ENCODE measurements around the gene SLC39A13. TPM values are rescaled to one million over a fixed set of nuclear protein-coding genes. Genes with fewer than 3 reads are reported as not detected.
A peak's percentile ranks its signal among the peaks of the same experiment; 100 is the strongest.

Gene SLC39A13
- total and polyA plus RNA-seq, 9 donors = 36.2 to 46.5 (median 40.8) TPM

DNA sequence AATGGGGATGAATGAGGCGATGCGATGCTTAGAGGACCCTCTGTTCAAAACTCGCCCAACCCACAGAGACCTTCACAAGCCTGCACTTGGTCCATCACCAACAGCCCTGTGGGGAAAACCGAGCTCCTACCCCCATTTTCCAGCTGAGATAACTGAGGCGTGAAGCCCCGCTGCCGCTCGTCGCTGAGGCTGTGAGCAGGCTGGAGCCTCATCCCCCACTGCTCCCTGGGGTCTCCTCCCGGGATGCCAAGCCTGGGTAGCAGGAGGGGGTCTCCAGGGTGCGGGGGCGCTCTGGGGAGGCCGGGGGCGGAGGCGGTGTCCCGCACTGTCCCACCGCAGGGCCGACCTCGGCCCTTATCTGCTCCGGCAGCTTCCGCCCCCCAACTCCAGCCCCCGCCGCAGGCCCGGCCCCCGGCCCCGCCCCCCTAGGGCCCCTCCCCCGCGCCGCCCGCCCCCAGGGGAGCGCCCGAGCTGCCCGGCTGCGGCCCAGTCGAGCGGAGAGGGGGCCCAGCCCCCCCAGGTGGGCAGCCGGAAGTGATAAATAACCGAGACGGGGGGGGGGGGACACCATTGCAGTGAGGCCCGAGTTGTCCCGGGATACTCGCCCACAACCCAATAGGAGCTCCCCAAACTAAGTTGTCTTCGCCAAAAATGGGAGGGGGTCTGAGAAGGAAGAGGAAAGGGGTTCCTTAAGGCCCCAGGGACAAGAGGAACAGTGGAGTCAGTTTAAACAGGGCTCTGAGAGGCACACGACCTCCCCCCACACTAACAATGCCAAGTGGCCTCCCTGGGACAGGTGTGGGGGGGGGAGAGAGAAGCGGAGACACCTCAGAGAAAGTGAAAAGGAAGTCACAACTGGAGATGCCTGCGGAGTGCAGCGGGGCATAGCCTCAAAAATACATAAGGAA, 8.3 kb upstream of the SLC39A13 start:
- H3K4me1 ChIP-seq (ENCODE audit: control insufficient read depth, insufficient read depth, low read length) = peaks cover 22% of the 10 kb centered on the region
- 27% methylated on average over 6 of the region's 47 CpGs for WGBS (ENCODE audit: insufficient coverage)
- H3K9me3 ChIP-seq (replicated peaks; ENCODE audit: control insufficient read depth, low read depth, low read length) = no peaks in the 10 kb centered on the region
- peak overlapping the region; percentile 77 for H3K27ac ChIP-seq (ENCODE audit: low read length)
- peak overlapping the region; percentile 52 for H3K4me3 ChIP-seq (ENCODE audit: low read length)
- DNase-seq = no peak
- H3K36me3 ChIP-seq (ENCODE audit: control insufficient read depth, insufficient read depth, low read length) = no peaks in the 10 kb centered on the region
- no peaks in the 10 kb centered on the region for H3K27me3 ChIP-seq (ENCODE audit: control insufficient read depth, insufficient read depth, low read length)

DNA sequence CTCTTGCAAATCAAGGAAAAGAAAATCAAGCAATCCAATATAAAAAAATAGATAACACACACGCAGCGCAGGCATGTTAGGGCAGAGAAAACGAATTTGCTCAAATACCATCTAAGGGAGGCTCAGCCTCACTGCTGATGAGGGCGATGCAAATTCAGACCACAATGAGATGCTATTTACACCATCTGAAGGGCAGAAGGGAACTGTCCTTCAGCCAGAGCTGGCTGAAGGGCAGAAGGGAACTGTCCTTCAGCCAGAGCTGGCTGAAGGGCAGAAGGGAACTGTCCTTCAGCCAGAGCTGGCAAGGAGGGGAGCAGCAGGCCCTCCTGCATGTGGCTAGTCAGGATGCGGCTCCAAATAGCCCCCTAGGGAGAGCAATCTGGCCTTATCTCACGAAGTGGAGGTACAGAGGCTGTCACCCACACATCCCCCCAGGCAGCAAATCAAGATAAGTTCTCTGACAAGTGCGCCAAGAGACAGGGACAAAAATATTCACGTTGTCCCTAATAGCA, 7.6 kb upstream of the SLC39A13 start:
- H3K36me3 ChIP-seq (ENCODE audit: control insufficient read depth, insufficient read depth, low read length) = no peaks in the 10 kb centered on the region

DNA sequence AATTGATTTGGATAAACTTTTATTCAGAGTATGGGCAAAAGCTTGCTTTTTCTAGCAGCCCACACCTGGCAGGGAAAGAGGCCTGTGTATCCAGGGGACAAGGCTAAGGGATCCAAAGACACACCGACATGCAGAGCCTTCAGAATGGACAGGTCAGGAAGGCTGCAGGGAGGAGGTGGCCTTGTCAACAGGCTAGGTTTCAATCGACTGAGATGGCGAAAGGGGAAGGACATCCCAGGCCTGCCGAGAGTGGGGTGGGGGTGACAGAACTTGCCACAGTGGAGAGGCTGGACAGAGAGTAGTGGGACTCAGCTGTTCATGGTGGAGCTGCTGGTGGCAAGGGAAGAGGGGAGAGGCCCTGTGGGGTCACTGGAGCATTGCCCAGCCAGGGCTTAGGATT, 5.3 kb upstream of the SLC39A13 start:
- no peak overlapping the region for H3K4me3 ChIP-seq (ENCODE audit: low read length)
- no peaks in the 10 kb centered on the region for H3K27me3 ChIP-seq (ENCODE audit: control insufficient read depth, insufficient read depth, low read length)
- WGBS (ENCODE audit: insufficient coverage) = 57% methylated on average over 4 of the region's 4 CpGs
- H3K9me3 ChIP-seq (replicated peaks; ENCODE audit: control insufficient read depth, low read depth, low read length) = no peaks in the 10 kb centered on the region
- peaks cover 24% of the 10 kb centered on the region for H3K4me1 ChIP-seq (ENCODE audit: control insufficient read depth, insufficient read depth, low read length)
- no peak for DNase-seq
- H3K36me3 ChIP-seq (ENCODE audit: control insufficient read depth, insufficient read depth, low read length) = no peaks in the 10 kb centered on the region
- H3K27ac ChIP-seq (ENCODE audit: low read length) = no peak overlapping the region

More for the DNA sequence above, 7.6 kb upstream of the SLC39A13 start:
- DNase-seq = no peak
- Histone ChIP-seq H3K27me3 (ENCODE audit: control insufficient read depth, insufficient read depth, low read length) (no peaks in the 10 kb centered on the region), H3K27ac (ENCODE audit: low read length) (peak overlapping the region; percentile 77), H3K4me1 (ENCODE audit: control insufficient read depth, insufficient read depth, low read length) (peaks cover 15% of the 10 kb centered on the region), H3K4me3 (ENCODE audit: low read length) (no peak overlapping the region), H3K9me3 (replicated peaks; ENCODE audit: control insufficient read depth, low read depth, low read length) (no peaks in the 10 kb centered on the region)
- WGBS (ENCODE audit: insufficient coverage) = 24% methylated on average over 3 of the region's 8 CpGs

DNA sequence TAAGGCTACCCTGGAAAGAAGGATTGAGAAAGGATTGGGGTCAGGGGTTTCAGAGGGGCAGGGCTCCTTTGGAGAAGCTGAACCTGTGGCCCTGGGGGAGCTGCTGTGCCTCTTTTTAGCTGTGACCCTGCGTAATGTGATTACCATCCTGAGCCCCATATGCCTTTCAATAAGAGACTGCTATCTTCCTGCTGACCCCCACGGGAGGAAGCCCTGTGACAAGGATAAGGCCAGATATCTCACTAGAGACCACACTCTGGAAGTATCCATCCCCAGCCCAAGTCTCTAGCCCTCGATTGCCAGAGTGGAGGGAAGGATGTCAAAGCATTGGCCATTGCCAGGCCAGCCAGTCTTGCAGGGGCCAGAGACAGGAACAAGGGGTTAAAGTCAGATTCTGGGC, 4.8 kb upstream of the SLC39A13 start:
- H3K4me3 ChIP-seq (ENCODE audit: low read length) = no peak overlapping the region
- H3K27me3 ChIP-seq (ENCODE audit: control insufficient read depth, insufficient read depth, low read length) = no peaks in the 10 kb centered on the region
- no peak for DNase-seq
- no peaks in the 10 kb centered on the region for H3K9me3 ChIP-seq (replicated peaks; ENCODE audit: control insufficient read depth, low read depth, low read length)
- H3K4me1 ChIP-seq (ENCODE audit: control insufficient read depth, insufficient read depth, low read length) = peaks cover 24% of the 10 kb centered on the region
- H3K36me3 ChIP-seq (ENCODE audit: control insufficient read depth, insufficient read depth, low read length) = no peaks in the 10 kb centered on the region
- no peak overlapping the region for H3K27ac ChIP-seq (ENCODE audit: low read length)
- WGBS (ENCODE audit: insufficient coverage) = 52% methylated on average over 2 of the region's 3 CpGs

DNA sequence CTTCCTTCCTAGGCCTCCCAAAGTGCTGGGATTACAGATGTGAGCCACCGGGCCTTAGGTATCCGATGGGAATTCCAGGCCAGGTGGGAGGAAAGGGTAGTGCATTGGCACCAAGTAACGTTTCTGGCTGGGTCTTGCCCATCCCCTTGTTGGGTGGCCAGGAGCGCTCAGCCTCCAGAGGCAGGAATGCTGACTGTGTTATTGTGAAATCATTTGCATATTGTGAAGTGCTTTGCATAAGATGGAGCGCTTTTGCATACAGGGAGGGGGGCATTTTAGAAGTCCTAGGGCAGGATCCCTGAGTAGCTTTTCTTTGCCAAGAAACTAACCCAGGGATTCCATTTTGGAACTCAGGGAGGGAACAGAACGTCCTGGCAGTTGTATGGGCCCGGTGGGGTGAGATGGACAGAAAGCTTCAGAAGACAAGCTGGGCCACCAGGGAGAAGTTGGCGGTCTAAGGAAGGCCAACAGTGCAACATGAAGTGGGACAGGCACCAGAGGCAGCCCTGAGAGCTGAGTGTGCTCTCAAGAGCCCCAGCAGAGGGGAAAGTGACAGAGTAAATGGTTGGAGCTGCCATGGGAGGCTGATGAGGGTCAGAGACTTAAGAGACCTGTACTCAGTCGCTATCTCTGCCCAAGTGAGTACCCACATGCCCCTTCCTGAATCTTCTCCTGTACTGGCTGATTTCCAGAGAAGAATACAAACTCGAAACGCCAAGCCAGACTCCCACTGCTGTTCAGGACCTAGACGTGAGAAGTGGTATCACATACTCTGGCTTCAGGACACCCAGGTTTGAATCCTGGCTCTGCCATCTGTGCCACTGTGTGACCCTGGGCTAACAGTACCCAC, 1.3 kb upstream of the SLC39A13 start:
- DNase-seq = peak; percentile 35

DNA sequence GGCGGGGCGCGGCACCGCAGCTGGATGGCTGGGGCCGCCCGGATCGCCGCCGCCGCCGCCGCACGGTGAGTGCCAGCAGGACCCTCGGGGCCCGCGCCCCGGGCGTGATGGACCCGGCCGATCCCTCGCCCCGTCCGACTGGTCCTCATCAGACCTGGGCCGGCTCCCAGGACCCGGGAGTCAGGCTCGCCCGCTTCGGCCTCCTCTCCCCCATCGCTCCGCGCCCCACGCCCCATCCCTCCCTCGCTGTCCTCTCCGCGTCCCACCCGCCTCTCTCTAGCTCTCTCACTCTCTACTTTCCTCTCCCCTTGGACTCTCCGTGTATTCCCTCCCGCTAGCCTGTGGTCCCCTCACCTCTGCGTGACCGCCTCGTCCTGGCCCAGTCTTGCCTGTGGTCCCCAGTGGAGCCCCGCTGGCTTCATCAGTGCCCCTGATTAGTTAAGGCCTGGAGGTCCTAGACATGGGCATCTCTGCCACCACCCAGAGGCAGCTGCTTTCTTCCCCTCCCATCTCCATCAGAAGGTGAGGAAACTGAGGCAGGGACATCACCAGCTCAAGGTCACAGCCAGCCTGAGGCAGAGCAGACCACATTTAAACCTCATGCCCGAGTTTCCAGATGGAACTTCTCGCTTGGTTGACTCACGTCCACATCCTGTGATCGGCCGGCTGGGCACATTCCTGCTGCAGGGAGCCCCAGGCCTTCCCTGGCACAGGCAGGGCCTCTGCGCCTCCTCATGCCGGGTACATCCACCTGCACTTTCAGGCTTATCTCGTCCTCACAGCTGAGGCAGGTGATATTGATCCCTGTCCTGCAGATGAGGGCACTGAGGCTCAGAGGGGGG, 429 bp downstream of the SLC39A13 start:
- DNase-seq = no peak
- Histone ChIP-seq H3K36me3 (ENCODE audit: control insufficient read depth, insufficient read depth, low read length) (peaks cover 30% of the 10 kb centered on the region), H3K27ac (ENCODE audit: low read length) (peak overlapping the region; percentile 92), H3K9me3 (replicated peaks; ENCODE audit: control insufficient read depth, low read depth, low read length) (no peaks in the 10 kb centered on the region), H3K4me3 (ENCODE audit: low read length) (peak overlapping the region; percentile 86), H3K4me1 (ENCODE audit: control insufficient read depth, insufficient read depth, low read length) (peaks cover 48% of the 10 kb centered on the region), H3K27me3 (ENCODE audit: control insufficient read depth, insufficient read depth, low read length) (no peaks in the 10 kb centered on the region)
- 2% methylated on average over 46 of the region's 50 CpGs for WGBS (ENCODE audit: insufficient coverage)

More for the DNA sequence above, 1.3 kb upstream of the SLC39A13 start:
- Histone ChIP-seq H3K27me3 (ENCODE audit: control insufficient read depth, insufficient read depth, low read length) (no peaks in the 10 kb centered on the region), H3K36me3 (ENCODE audit: control insufficient read depth, insufficient read depth, low read length) (peaks cover 19% of the 10 kb centered on the region), H3K4me3 (ENCODE audit: low read length) (peak overlapping the region; percentile 60), H3K9me3 (replicated peaks; ENCODE audit: control insufficient read depth, low read depth, low read length) (no peaks in the 10 kb centered on the region), H3K27ac (ENCODE audit: low read length) (peak overlapping the region; percentile 97), H3K4me1 (ENCODE audit: control insufficient read depth, insufficient read depth, low read length) (peaks cover 38% of the 10 kb centered on the region)
- 55% methylated on average over 12 of the region's 12 CpGs for WGBS (ENCODE audit: insufficient coverage)

DNA sequence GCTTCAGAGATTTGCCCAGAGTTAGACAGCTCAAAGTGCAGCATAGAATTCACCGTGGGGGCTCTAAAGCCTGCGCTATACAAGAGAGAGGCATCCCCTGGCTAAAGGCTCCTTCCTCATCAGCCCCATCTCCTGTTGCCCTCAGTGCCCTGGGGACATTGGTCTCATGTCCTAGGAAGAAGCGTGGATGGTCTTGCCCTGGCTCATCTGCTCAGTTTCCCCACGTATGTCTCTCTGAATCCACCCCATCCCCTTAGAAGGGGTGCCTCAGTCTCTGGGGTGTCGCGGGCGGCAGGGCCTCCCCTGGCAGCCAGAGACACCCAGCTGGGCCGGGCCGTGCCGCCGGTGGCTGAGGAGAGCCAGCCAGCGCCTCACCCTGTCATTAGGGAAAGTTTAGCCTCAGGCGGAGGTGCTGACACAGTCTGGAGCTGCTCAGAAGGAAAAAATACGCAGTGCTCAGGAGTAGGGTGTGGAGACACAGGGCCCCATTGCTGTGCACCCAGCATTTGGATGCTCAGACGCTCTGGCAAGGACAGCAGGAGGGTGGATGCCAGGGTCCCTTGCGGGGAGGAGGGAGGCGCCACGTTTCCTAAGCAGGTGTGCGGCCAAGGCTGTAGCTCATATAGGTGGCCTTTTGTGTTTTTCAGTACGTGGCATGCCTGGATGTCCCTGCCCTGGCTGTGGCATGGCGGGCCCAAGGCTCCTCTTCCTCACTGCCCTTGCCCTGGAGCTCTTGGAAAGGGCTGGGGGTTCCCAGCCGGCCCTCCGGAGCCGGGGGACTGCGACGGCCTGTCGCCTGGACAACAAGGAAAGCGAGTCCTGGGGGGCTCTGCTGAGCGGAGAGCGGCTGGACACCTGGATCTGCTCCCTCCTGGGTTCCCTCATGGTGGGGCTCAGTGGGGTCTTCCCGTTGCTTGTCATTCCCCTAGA, 1.3 kb downstream of the SLC39A13 start:
- 61% methylated on average over 27 of the region's 31 CpGs for WGBS (ENCODE audit: insufficient coverage)
- no peak for DNase-seq
- peak overlapping the region; percentile 92 for H3K27ac ChIP-seq (ENCODE audit: low read length)
- H3K4me1 ChIP-seq (ENCODE audit: control insufficient read depth, insufficient read depth, low read length) = peaks cover 57% of the 10 kb centered on the region
- peak overlapping the region; percentile 86 for H3K4me3 ChIP-seq (ENCODE audit: low read length)
- peaks cover 39% of the 10 kb centered on the region for H3K36me3 ChIP-seq (ENCODE audit: control insufficient read depth, insufficient read depth, low read length)
- no peaks in the 10 kb centered on the region for H3K9me3 ChIP-seq (replicated peaks; ENCODE audit: control insufficient read depth, low read depth, low read length)
- no peaks in the 10 kb centered on the region for H3K27me3 ChIP-seq (ENCODE audit: control insufficient read depth, insufficient read depth, low read length)

DNA sequence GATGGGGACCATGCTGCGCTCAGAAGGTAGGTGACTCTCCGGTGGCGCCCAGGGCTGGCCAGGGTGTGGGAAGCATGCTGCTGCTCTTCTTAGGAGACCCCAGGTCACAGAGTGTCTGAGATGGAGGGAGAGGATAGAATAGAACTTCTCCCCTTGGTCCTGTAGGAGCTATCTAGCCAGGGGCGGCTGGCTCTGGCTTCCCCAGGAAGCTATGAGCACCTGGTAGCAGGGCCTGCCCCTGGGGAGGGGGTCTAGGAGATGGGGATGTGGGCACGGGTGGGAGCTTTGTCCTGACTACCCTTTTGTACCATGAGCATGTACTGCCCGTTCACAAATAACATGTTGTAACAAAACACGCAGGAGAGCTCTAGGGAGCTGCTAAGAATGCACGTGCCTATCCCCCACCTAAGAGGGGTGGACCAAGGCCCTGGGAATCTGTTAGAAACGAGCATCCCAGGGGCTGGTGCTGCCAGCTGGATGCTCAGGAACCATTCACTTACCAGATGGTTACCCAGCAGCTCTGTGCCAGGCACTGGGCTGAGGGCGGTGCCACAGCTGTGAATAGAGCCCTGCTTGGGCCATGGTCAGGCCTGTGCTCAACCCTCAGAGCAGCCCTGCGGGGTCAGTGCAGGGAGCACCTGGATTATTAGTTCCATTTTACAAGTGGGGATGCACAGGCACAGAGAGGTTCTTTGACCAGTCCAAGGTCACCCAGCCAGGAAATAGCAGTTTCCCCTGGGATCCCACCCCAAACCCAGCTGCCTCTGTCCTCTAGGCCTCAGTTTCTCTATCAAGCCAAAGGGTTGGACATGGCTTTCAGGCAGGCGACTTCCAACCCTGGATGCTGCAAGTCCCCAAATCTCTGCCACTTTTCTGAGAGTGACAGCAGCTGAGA, 2.2 kb downstream of the SLC39A13 start:
- Histone ChIP-seq H3K27me3 (ENCODE audit: control insufficient read depth, insufficient read depth, low read length) (no peaks in the 10 kb centered on the region), H3K4me3 (ENCODE audit: low read length) (no peak overlapping the region), H3K4me1 (ENCODE audit: control insufficient read depth, insufficient read depth, low read length) (peaks cover 66% of the 10 kb centered on the region), H3K9me3 (replicated peaks; ENCODE audit: control insufficient read depth, low read depth, low read length) (no peaks in the 10 kb centered on the region), H3K27ac (ENCODE audit: low read length) (no peak overlapping the region), H3K36me3 (ENCODE audit: control insufficient read depth, insufficient read depth, low read length) (peaks cover 48% of the 10 kb centered on the region)
- DNase-seq = no peak
- WGBS (ENCODE audit: insufficient coverage) = 57% methylated on average over 7 of the region's 12 CpGs
